Hepatocyte (in vitro differentiated cells): ENCODE results near the gene NUCB1. TPM values are rescaled to one million over a fixed set of nuclear protein-coding genes. Genes with fewer than 3 reads are reported as not detected.

Experiments
- DNase-seq: peaks from one replicate; pipeline ENCODE4 v3.0.0-alpha.2; 2016; ENCODE audit warnings: low spot score
- H2AFZ ChIP-seq: fragments of 200-600 bp; sonication (generic); 2 replicates; pipeline ENCODE4 v1.6.0; 2016; ENCODE audit warnings: antibody characterized with exemption, mild to moderate bottlenecking
- H3K27ac ChIP-seq: fragments of 200-600 bp; sonication (generic); 2 replicates; pipeline ENCODE4 v1.5.1; 2016; ENCODE audit warnings: mild to moderate bottlenecking
- H3K27me3 ChIP-seq: fragments of 200-600 bp; sonication (generic); 2 replicates; pipeline ENCODE4 v1.6.1; 2016
- H3K36me3 ChIP-seq: fragments of 200-600 bp; sonication (generic); replicated peaks from 2 replicates; pipeline ENCODE4 v1.5.1; 2016; ENCODE audit warnings: low read depth; ENCODE audit not compliant: insufficient read depth
- H3K4me1 ChIP-seq: fragments of 200-600 bp; sonication (generic); 2 replicates; pipeline ENCODE4 v1.5.1; 2016; ENCODE audit warnings: mild to moderate bottlenecking, moderate library complexity; ENCODE audit not compliant: insufficient read depth
- H3K4me2 ChIP-seq: fragments of 200-600 bp; sonication (generic); 2 replicates; pipeline ENCODE4 v1.6.0; 2016
- H3K4me3 ChIP-seq: fragments of 200-600 bp; sonication (generic); 2 replicates; pipeline ENCODE4 v1.5.1; 2016; ENCODE audit warnings: mild to moderate bottlenecking
- H3K79me2 ChIP-seq: fragments of 200-600 bp; sonication (generic); 2 replicates; pipeline ENCODE4 v1.6.0; 2017; ENCODE audit warnings: mild to moderate bottlenecking
- H3K9me2 ChIP-seq: fragments of 200-600 bp; sonication (generic); replicated peaks from 2 replicates; pipeline ENCODE4 v1.6.0; 2017; ENCODE audit warnings: mild to moderate bottlenecking; ENCODE audit not compliant: insufficient read depth
- H3K9me3 ChIP-seq: fragments of 200-600 bp; sonication (generic); 2 replicates; pipeline ENCODE4 v1.5.1; 2016; ENCODE audit warnings: low read depth, mild to moderate bottlenecking
- H4K20me1 ChIP-seq: fragments of 200-600 bp; sonication (generic); 2 replicates; pipeline ENCODE4 v1.6.0; 2016; ENCODE audit warnings: mild to moderate bottlenecking; ENCODE audit not compliant: insufficient read depth, poor library complexity, severe bottlenecking
- CTCF ChIP-seq: fragments of 200-600 bp; sonication (generic); IDR thresholded peaks from 2 replicates; pipeline ENCODE4 v1.5.1; 2016; ENCODE audit warnings: antibody characterized with exemption, mild to moderate bottlenecking; ENCODE audit not compliant: poor library complexity
- EZH2 ChIP-seq: fragments of 200-600 bp; sonication (generic); IDR thresholded peaks from 2 replicates; pipeline ENCODE4 v1.6.1; 2016; ENCODE audit warnings: antibody characterized with exemption, mild to moderate bottlenecking, borderline replicate concordance
- EZH2phosphoT487 ChIP-seq: fragments of 200-600 bp; sonication (generic); IDR thresholded peaks from one replicate; pipeline ENCODE4 v1.6.1; 2018; ENCODE audit warnings: antibody characterized with exemption, mild to moderate bottlenecking, low read depth, moderate library complexity; ENCODE audit not compliant: unreplicated experiment, severe bottlenecking
- WGBS: methylation state at CpG from one replicate; pipeline ENCODE4 v1.1.6; 2016; ENCODE audit warnings: low lambda C conversion rate; ENCODE audit errors: missing lambda C conversion rate; 5-methylcytosine and 5-hydroxymethylcytosine counted together
- polyA plus RNA-seq: library from polyadenylated mRNA; unstranded; fragments of >200 nt; fragmentation: Nextera tagmentation; extraction: Ambion mirVana; gene quantifications from 2 replicates; pipeline ENCODE4 v1.2.1, GENCODE V29; 2016
- total RNA-seq: library from RNA; depleted of rRNA; stranded (reverse); fragments of >200 nt; gene quantifications from 2 replicates; pipeline ENCODE4 v1.2.3, GENCODE V29; 2014

Gene NUCB1
- total and polyA plus RNA-seq, 2 experiments from 2014 or later: 283 to 339 TPM

GRCh38 chr19:48920949-48921348, 20.8 kb downstream of the NUCB1 start:
- Histone ChIP-seq H3K27me3 (no peaks in the 10 kb centered on the region), H3K4me3 (no peak overlapping the region), H3K36me3 (no peaks in the 10 kb centered on the region), H3K9me2 (no peaks in the 10 kb centered on the region), H3K4me1 (no peaks in the 10 kb centered on the region), H2AFZ (no peak overlapping the region), H3K79me2 (no peaks in the 10 kb centered on the region), H4K20me1 (no peaks in the 10 kb centered on the region), H3K4me2 (no peak overlapping the region), H3K9me3 (no peaks in the 10 kb centered on the region), H3K27ac (no peak overlapping the region)
- WGBS: 82% methylated on average over 10 of the region's 10 CpGs
- TF ChIP-seq EZH2 (no peak), EZH2phosphoT487 (no peak), CTCF (no peak)
- DNase-seq: no peak

GRCh38 chr19:48921721-48922500, 21.8 kb downstream of the NUCB1 start:
- H3K4me2 ChIP-seq: no peak overlapping the region
- H3K27ac ChIP-seq: no peak overlapping the region
- H3K4me3 ChIP-seq: no peak overlapping the region
- 95% methylated on average over 8 of the region's 12 CpGs for WGBS
- H3K79me2 ChIP-seq: no peaks in the 10 kb centered on the region
- no peaks in the 10 kb centered on the region for H3K36me3 ChIP-seq
- no peak for DNase-seq
- H3K9me3 ChIP-seq: no peaks in the 10 kb centered on the region
- no peaks in the 10 kb centered on the region for H3K27me3 ChIP-seq
- TF ChIP-seq EZH2 (no peak), CTCF (no peak), EZH2phosphoT487 (no peak)
- H3K9me2 ChIP-seq: no peaks in the 10 kb centered on the region
- no peaks in the 10 kb centered on the region for H4K20me1 ChIP-seq
- H3K4me1 ChIP-seq: no peaks in the 10 kb centered on the region
- H2AFZ ChIP-seq: no peak overlapping the region

- Histone ChIP-seq H2AFZ (no peak overlapping the region), H3K9me2 (no peaks in the 10 kb centered on the region), H4K20me1 (no peaks in the 10 kb centered on the region), H3K4me3 (no peak overlapping the region), H3K4me1 (no peaks in the 10 kb centered on the region), H3K36me3 (no peaks in the 10 kb centered on the region), H3K27ac (no peak overlapping the region), H3K9me3 (no peaks in the 10 kb centered on the region), H3K27me3 (no peaks in the 10 kb centered on the region), H3K4me2 (no peak overlapping the region), H3K79me2 (no peaks in the 10 kb centered on the region)
- TF ChIP-seq EZH2phosphoT487 (no peak), CTCF (no peak), EZH2 (no peak)
- no peak for DNase-seq
- WGBS: 91% methylated on average over 17 of the region's 18 CpGs
Measured at GRCh38 chr19:48922548-48923490, 22.7 kb downstream of the NUCB1 start.
